Hepatocyte (in vitro differentiated cells): Measurements from ENCODE around the gene NEUROG2. TPM values are rescaled to one million over a fixed set of nuclear protein-coding genes. Genes with fewer than 3 reads are reported as not detected.

ENCODE experiments used
- DNase-seq: peaks from one replicate; pipeline ENCODE4 v3.0.0-alpha.2; 2016; ENCODE audit warnings: low spot score
- H2AFZ ChIP-seq: fragments of 200-600 bp; sonication (generic); 2 replicates; pipeline ENCODE4 v1.6.0; 2016; ENCODE audit warnings: antibody characterized with exemption, mild to moderate bottlenecking
- H3K27ac ChIP-seq: fragments of 200-600 bp; sonication (generic); 2 replicates; pipeline ENCODE4 v1.5.1; 2016; ENCODE audit warnings: mild to moderate bottlenecking
- H3K27me3 ChIP-seq: fragments of 200-600 bp; sonication (generic); 2 replicates; pipeline ENCODE4 v1.6.1; 2016
- H3K36me3 ChIP-seq: fragments of 200-600 bp; sonication (generic); replicated peaks from 2 replicates; pipeline ENCODE4 v1.5.1; 2016; ENCODE audit warnings: low read depth; ENCODE audit not compliant: insufficient read depth
- H3K4me1 ChIP-seq: fragments of 200-600 bp; sonication (generic); 2 replicates; pipeline ENCODE4 v1.5.1; 2016; ENCODE audit warnings: mild to moderate bottlenecking, moderate library complexity; ENCODE audit not compliant: insufficient read depth
- H3K4me2 ChIP-seq: fragments of 200-600 bp; sonication (generic); 2 replicates; pipeline ENCODE4 v1.6.0; 2016
- H3K4me3 ChIP-seq: fragments of 200-600 bp; sonication (generic); 2 replicates; pipeline ENCODE4 v1.5.1; 2016; ENCODE audit warnings: mild to moderate bottlenecking
- H3K79me2 ChIP-seq: fragments of 200-600 bp; sonication (generic); 2 replicates; pipeline ENCODE4 v1.6.0; 2017; ENCODE audit warnings: mild to moderate bottlenecking
- H3K9me2 ChIP-seq: fragments of 200-600 bp; sonication (generic); replicated peaks from 2 replicates; pipeline ENCODE4 v1.6.0; 2017; ENCODE audit warnings: mild to moderate bottlenecking; ENCODE audit not compliant: insufficient read depth
- H3K9me3 ChIP-seq: fragments of 200-600 bp; sonication (generic); 2 replicates; pipeline ENCODE4 v1.5.1; 2016; ENCODE audit warnings: low read depth, mild to moderate bottlenecking
- H4K20me1 ChIP-seq: fragments of 200-600 bp; sonication (generic); 2 replicates; pipeline ENCODE4 v1.6.0; 2016; ENCODE audit warnings: mild to moderate bottlenecking; ENCODE audit not compliant: insufficient read depth, poor library complexity, severe bottlenecking
- CTCF ChIP-seq: fragments of 200-600 bp; sonication (generic); IDR thresholded peaks from 2 replicates; pipeline ENCODE4 v1.5.1; 2016; ENCODE audit warnings: antibody characterized with exemption, mild to moderate bottlenecking; ENCODE audit not compliant: poor library complexity
- EZH2 ChIP-seq: fragments of 200-600 bp; sonication (generic); IDR thresholded peaks from 2 replicates; pipeline ENCODE4 v1.6.1; 2016; ENCODE audit warnings: antibody characterized with exemption, mild to moderate bottlenecking, borderline replicate concordance
- EZH2phosphoT487 ChIP-seq: fragments of 200-600 bp; sonication (generic); IDR thresholded peaks from one replicate; pipeline ENCODE4 v1.6.1; 2018; ENCODE audit warnings: antibody characterized with exemption, mild to moderate bottlenecking, low read depth, moderate library complexity; ENCODE audit not compliant: unreplicated experiment, severe bottlenecking
- WGBS: methylation state at CpG from one replicate; pipeline ENCODE4 v1.1.6; 2016; ENCODE audit warnings: low lambda C conversion rate; ENCODE audit errors: missing lambda C conversion rate; 5-methylcytosine and 5-hydroxymethylcytosine counted together
- polyA plus RNA-seq: library from polyadenylated mRNA; unstranded; fragments of >200 nt; fragmentation: Nextera tagmentation; extraction: Ambion mirVana; gene quantifications from 2 replicates; pipeline ENCODE4 v1.2.1, GENCODE V29; 2016
- total RNA-seq: library from RNA; depleted of rRNA; stranded (reverse); fragments of >200 nt; gene quantifications from 2 replicates; pipeline ENCODE4 v1.2.3, GENCODE V29; 2014

Gene NEUROG2
- total RNA-seq, result 0.20 TPM in 1 of 2 replicates, not detected in the other
- 0.39 TPM in 1 of 2 replicates, not detected in the other for polyA plus RNA-seq

GRCh38 chr4:112516066-112516470 lies at the start of gene NEUROG2:
NEUROG2 (minus strand) TSS chr4:112516180; CDS start chr4:112515475, 705 bp downstream.
- Histone ChIP-seq H3K4me2 (peak within 1 kb of the TSS; percentile 99), H3K27ac (no peak within 1 kb of the TSS), H3K9me3 (no peaks in the 10 kb centered on the region), H3K4me1 (peaks cover 27% of the 10 kb centered on the region), H3K36me3 (no peaks in the 10 kb centered on the region), H3K9me2 (no peaks in the 10 kb centered on the region), H3K79me2 (no peaks in the 10 kb centered on the region), H3K4me3 (peak within 1 kb of the TSS; percentile 69), H2AFZ (peak within 1 kb of the TSS; percentile 89), H3K27me3 (peaks cover 98% of the 10 kb centered on the region), H4K20me1 (no peaks in the 10 kb centered on the region)
- TF ChIP-seq EZH2, result no peak
- TF ChIP-seq EZH2phosphoT487, result peak; percentile 48
- WGBS, result 0% methylated on average over 2 of the region's 15 CpGs
- DNase-seq, result no peak

GRCh38 chr4:112564706-112565270 lies 48.8 kb upstream of the NEUROG2 start:
- H3K4me2 ChIP-seq, result no peak overlapping the region
- TF ChIP-seq EZH2 (no peak), EZH2phosphoT487 (no peak), CTCF (no peak)
- WGBS, result 96% methylated on average over 25 of the region's 25 CpGs

GRCh38 chr4:112563431-112564200 lies 47.6 kb upstream of the NEUROG2 start:
- H2AFZ ChIP-seq, result no peak overlapping the region
- H3K79me2 ChIP-seq, result no peaks in the 10 kb centered on the region
- H3K27ac ChIP-seq, result no peak overlapping the region
- H3K27me3 ChIP-seq, result no peaks in the 10 kb centered on the region
- no peak overlapping the region for H3K4me3 ChIP-seq
- no peak overlapping the region for H3K4me2 ChIP-seq
- H3K4me1 ChIP-seq, result no peaks in the 10 kb centered on the region
- H3K36me3 ChIP-seq, result no peaks in the 10 kb centered on the region
- no peaks in the 10 kb centered on the region for H3K9me2 ChIP-seq
- WGBS, result 82% methylated on average over 4 of the region's 4 CpGs
- H3K9me3 ChIP-seq, result no peaks in the 10 kb centered on the region
- TF ChIP-seq EZH2, result no peak
- TF ChIP-seq EZH2phosphoT487, result no peak
- no peak for TF ChIP-seq CTCF
- DNase-seq, result no peak
- no peaks in the 10 kb centered on the region for H4K20me1 ChIP-seq

More at GRCh38 chr4:112564706-112565270, 48.8 kb upstream of the NEUROG2 start:
- Histone ChIP-seq H3K9me2 (no peaks in the 10 kb centered on the region), H2AFZ (no peak overlapping the region), H4K20me1 (no peaks in the 10 kb centered on the region), H3K4me3 (no peak overlapping the region), H3K27ac (no peak overlapping the region), H3K79me2 (no peaks in the 10 kb centered on the region), H3K4me1 (no peaks in the 10 kb centered on the region), H3K36me3 (no peaks in the 10 kb centered on the region), H3K27me3 (no peaks in the 10 kb centered on the region), H3K9me3 (no peaks in the 10 kb centered on the region)
- DNase-seq, result no peak
